Coronary artery (tissue), 2 donors: ENCODE data around the gene PRR9.

Experiments used
- DNase-seq: peaks from one replicate; pipeline ENCODE4 v3.0.0-alpha.2; 2017; ENCODE audit warnings: low spot score
- H3K27ac ChIP-seq, 2 donors: fragments of 200-600 bp; sonication (generic); one replicate each; pipeline ENCODE4 v1.5.1; 2016 to 2019
- H3K4me3 ChIP-seq: fragments of 200-600 bp; sonication (generic); 2 replicates; pipeline ENCODE4 v1.5.1; 2016; ENCODE audit warnings: mild to moderate bottlenecking, moderate library complexity
- CTCF ChIP-seq: fragments of 200-600 bp; sonication (generic); IDR thresholded peaks from one replicate; pipeline ENCODE4 v1.5.1; 2019; ENCODE audit warnings: antibody characterized with exemption

Gene PRR9

GRCh38 chr1:153246018-153246417 is 28.6 kb downstream of the PRR9 start:
- no peak for TF ChIP-seq CTCF
- H3K4me3 ChIP-seq = no peak overlapping the region
- no peak for DNase-seq
- H3K27ac ChIP-seq = no peak overlapping the region

DNA sequence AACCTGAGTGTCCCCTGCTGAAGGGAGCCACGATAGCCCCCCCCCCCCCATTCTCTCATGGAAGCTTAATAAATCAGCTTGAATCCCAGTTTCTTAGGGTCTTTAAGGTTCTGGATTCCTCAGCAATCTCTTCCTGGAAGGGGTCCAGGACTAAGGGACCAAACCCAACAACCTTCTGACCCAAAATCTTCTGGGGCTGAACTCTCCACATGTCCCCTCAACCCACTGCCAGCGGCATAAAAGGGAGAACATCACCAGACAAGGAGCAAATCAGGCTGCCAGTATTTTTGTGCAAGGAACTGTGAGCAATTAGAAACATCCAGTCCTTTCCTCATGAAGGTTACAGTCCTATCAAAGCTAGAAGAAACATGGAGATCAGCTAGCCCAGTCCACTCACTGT is 29.4 kb downstream of the PRR9 start:
- no peak for DNase-seq
- TF ChIP-seq CTCF = no peak
- Histone ChIP-seq H3K4me3 (no peak overlapping the region), H3K27ac (no peak overlapping the region)

DNA sequence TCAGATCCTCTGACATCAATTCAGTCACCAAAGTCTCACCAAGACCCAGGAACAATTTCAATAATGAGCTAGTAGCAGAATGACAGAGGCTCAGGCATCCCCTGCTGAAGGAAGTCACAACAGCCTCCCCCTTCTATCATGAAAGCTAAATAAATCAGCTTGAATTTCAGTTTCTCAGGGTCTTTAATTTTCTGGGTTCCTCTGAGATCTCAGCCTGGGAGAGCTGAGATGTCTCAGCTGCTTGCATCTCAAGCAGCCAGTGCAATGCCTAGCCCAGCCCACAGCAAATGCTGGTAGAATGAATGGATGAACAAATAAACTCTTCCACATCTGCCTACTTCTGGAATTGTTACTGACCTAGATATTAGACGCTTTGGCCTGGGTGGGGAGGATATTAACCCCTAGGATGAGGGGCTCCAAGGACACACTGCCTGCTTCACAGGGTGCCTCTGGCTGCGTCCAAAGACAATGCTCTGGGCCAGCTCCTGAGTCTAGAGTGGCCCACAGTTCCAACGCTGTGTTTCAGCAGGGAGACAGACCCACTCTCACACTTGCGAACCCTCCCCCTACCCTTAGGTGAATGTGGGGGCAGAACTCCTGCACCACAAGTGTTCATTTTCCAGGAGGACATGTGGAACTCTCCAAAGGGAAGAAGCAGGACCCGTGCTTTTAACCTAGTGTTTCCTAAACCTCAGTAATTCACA is 30.9 kb downstream of the PRR9 start:
- Histone ChIP-seq H3K27ac (no peak overlapping the region), H3K4me3 (no peak overlapping the region)
- no peak for DNase-seq
- TF ChIP-seq CTCF = no peak

- no peak for DNase-seq
- Histone ChIP-seq H3K4me3 (no peak overlapping the region), H3K27ac (no peak overlapping the region)
- TF ChIP-seq CTCF = no peak
Measured at GRCh38 chr1:153250166-153250565, 32.8 kb downstream of the PRR9 start.

DNA sequence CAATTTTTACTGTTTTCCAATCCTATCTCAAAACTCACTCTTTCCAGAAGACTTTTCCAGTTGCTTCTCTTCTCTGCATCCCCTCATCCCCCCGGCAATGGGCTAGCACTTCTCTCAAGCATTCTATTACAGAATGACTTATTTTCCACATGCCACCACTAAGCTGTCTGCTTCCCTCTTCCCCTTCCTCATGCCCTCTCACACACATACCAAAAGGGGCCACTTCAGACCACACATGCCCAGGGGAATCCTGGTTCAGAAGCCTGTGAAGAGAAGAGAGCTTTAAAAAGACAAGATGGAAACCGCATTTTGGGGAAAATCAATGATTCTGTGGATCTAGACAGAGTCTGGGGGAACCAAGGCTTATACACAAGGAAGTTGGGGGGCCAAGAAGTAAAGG is 33.7 kb downstream of the PRR9 start:
- Histone ChIP-seq H3K4me3 (no peak overlapping the region), H3K27ac (no peak overlapping the region)
- DNase-seq = no peak
- TF ChIP-seq CTCF = no peak

DNA sequence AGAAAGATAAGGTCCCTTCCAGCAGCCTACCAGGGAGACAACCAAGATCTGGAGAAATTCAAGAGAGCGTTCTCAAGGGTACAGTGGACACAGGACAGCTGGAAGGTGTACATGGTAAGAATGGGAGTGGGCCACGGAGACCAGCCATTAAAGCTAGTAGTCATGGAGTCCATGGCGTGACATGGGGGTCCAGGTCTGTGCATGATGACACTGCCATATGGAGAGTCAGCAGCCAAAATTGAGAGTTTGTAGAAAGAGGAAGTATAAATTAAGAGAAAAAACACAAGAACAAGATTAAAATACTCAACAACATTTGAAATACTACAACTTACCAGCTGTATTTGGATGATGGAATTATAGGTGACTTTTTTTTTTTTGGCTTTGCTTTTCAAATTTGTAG is 34.2 kb downstream of the PRR9 start:
- no peak for TF ChIP-seq CTCF
- no peak overlapping the region for H3K4me3 ChIP-seq
- no peak overlapping the region for H3K27ac ChIP-seq
- no peak for DNase-seq

GRCh38 chr1:153251988-153252387 is 34.6 kb downstream of the PRR9 start:
- no peak for TF ChIP-seq CTCF

More at GRCh38 chr1:153251988-153252387, 34.6 kb downstream of the PRR9 start:
- Histone ChIP-seq H3K4me3 (no peak overlapping the region), H3K27ac (no peak overlapping the region)
- no peak for DNase-seq
